Stimulated activated CD4-positive, alpha-beta T cell treated with anti-CD3 and anti-CD28 coated beads, Interleukin-1b, Interleukin-23, amount 100 ng/mL, for 1 hour (primary cell): Measurements from ENCODE around the gene BTBD9.
"Not testable (repeated sequence)": the region's sequence is repeated elsewhere in the genome, so short reads cannot be mapped to it uniquely, and the experiment has no call there.

Experiments
- DNase-seq, 2 donors: peaks; one replicate each; pipeline ENCODE4 v3.0.0-alpha.2; 2020; ENCODE audit warnings: low read depth in 2 of 2

The BTBD9 gene

GRCh38 chr6:38387971-38388370, 251.8 kb downstream of the BTBD9 start:
- DNase-seq: no peak

GRCh38 chr6:38387461-38387860, 252.3 kb downstream of the BTBD9 start:
- no peak for DNase-seq

GRCh38 chr6:38378801-38379200, 260.9 kb downstream of the BTBD9 start:
- DNase-seq: no peak

- no peak for DNase-seq
Measured at GRCh38 chr6:38375937-38376336, 263.8 kb downstream of the BTBD9 start.

- DNase-seq: no peak
Measured at GRCh38 chr6:38375341-38375740, 264.4 kb downstream of the BTBD9 start.

GRCh38 chr6:38371881-38372280, 267.8 kb downstream of the BTBD9 start:
- no peak for DNase-seq

- DNase-seq: no peak
Measured at GRCh38 chr6:38370653-38371601, 268.8 kb downstream of the BTBD9 start.

GRCh38 chr6:38367231-38367630, 272.5 kb downstream of the BTBD9 start:
- no peak for DNase-seq

GRCh38 chr6:38366234-38366633, 273.5 kb downstream of the BTBD9 start:
- no peak for DNase-seq

- no peak for DNase-seq
Measured at GRCh38 chr6:38364775-38365174, 275.0 kb downstream of the BTBD9 start.

- DNase-seq: no peak
Measured at GRCh38 chr6:38364127-38364526, 275.6 kb downstream of the BTBD9 start.

- DNase-seq: no peak
Measured at GRCh38 chr6:38355519-38355918, 284.2 kb downstream of the BTBD9 start.

- DNase-seq: no peak
Measured at GRCh38 chr6:38354905-38355304, 284.8 kb downstream of the BTBD9 start.

- no peak for DNase-seq
Measured at GRCh38 chr6:38354037-38354381, 285.7 kb downstream of the BTBD9 start.

- DNase-seq: no peak
Measured at GRCh38 chr6:38353310-38354036, 286.3 kb downstream of the BTBD9 start.

- DNase-seq: no peak
Measured at GRCh38 chr6:38352636-38353035, 287.1 kb downstream of the BTBD9 start.

GRCh38 chr6:38350942-38351341, 288.8 kb downstream of the BTBD9 start:
- DNase-seq: no peak

GRCh38 chr6:38350220-38350619, 289.5 kb downstream of the BTBD9 start:
- DNase-seq: no peak

- DNase-seq: no peak
Measured at GRCh38 chr6:38349795-38350194, 289.9 kb downstream of the BTBD9 start.

GRCh38 chr6:38349221-38349620, 290.5 kb downstream of the BTBD9 start:
- no peak for DNase-seq

GRCh38 chr6:38348371-38348770, 291.4 kb downstream of the BTBD9 start:
- no peak for DNase-seq

- not testable (repeated sequence) for DNase-seq
Measured at GRCh38 chr6:38347829-38348228, 291.9 kb downstream of the BTBD9 start.
